HG02588 (cell line): ENCODE results near the gene PCED1B.

Experiments
- ATAC-seq: cut with Tn5 transposase; IDR thresholded peaks from one replicate; pipeline ENCODE4 v1.9.1; 2021; ENCODE audit warnings: mild to moderate bottlenecking, moderate library complexity; ENCODE audit not compliant: unreplicated experiment

Gene PCED1B

DNA sequence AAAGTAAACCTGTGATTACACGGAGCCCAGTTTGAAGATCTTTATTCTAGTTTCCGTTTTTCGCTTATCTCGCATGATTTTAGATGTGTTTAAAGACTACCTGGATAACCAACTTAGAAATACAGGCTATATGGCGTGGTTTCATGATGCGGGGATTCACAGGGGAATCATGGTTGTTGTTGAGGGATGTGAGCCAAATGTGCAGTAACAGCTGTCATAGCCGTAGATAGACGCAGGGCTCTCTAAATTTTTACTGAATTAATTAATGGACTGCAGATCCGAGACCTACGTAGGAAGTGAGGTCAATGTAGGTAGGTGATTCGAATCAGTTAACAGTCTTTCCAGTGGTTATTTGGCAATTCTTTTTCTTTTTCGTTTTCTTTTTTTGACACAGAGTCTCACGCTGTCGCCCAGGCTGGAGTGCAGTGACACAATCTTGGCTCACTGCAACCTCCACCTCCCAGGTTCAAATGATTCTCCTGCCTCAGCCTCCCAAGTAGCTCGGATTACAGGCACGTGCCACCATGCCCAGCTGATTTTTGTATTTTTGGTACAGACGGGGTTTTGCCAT is 145.2 kb downstream of the PCED1B start:
- no peak for ATAC-seq

DNA sequence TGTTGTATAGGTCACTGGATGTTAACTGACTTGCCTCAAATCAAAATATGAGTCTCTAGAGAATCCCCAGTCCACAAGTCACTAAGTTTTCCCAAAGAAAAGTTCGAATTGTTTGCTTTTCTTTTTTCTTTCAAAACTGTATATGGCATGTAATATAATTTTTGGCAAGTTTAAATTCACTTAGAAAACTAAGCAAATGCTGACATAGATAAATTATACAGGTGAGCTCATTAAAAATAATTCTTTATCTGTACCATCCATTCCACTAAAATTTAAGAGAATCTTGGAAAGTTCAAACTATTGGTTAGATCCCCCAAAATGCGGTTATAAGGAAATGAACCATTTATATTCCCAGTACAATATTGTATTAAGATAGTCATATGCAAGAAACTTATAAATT is 145.9 kb downstream of the PCED1B start:
- ATAC-seq, result no peak

DNA sequence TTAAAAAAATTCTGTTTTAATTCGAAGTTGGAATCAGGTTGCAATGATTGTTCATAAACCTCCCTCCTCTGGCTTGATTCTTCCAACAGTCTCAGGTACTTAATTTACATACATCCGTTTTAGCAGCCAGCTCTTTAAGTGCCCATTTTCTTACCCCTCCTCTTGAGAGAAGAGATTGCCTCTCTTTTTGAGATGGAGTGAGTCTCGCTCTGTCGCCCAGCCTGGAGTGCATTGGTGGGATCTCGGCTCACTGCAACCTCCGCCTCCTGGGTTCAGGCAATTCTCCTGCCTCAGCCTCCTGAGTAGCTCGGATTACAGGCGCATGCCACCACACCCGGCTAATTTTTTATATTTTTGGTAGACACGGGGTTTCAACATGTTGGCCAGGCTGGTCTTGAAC is 146.8 kb downstream of the PCED1B start:
- ATAC-seq, result no peak

- no peak for ATAC-seq
These were observed 149.4 kb downstream of the PCED1B start for GRCh38 chr12:47228802-47229201.

GRCh38 chr12:47231456-47231855 is 152.0 kb downstream of the PCED1B start:
- ATAC-seq, result no peak

GRCh38 chr12:47234576-47235141 is 155.2 kb downstream of the PCED1B start:
- no peak for ATAC-seq

DNA sequence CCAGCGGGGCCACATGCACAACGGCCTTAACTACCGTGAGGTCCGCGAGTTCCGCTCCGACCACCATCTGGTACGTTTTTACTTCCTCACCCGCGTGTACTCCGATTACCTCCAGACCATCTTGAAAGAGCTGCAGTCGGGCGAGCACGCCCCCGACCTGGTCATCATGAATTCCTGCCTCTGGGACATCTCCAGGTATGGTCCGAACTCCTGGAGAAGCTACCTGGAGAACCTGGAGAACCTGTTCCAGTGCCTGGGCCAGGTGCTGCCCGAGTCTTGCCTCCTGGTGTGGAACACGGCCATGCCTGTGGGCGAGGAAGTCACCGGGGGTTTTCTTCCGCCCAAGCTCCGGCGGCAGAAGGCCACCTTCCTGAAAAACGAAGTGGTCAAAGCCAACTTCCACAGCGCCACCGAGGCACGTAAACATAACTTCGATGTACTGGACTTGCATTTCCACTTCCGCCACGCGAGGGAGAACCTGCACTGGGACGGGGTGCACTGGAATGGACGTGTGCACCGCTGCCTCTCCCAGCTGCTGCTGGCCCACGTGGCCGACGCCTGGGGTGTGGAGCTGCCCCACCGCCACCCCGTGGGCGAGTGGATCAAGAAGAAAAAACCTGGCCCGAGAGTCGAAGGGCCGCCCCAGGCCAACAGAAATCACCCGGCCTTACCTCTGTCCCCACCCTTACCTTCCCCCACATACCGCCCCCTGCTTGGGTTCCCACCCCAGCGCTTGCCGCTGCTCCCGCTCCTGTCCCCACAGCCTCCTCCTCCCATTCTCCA is 156.0 kb downstream of the PCED1B start:
- no peak for ATAC-seq

DNA sequence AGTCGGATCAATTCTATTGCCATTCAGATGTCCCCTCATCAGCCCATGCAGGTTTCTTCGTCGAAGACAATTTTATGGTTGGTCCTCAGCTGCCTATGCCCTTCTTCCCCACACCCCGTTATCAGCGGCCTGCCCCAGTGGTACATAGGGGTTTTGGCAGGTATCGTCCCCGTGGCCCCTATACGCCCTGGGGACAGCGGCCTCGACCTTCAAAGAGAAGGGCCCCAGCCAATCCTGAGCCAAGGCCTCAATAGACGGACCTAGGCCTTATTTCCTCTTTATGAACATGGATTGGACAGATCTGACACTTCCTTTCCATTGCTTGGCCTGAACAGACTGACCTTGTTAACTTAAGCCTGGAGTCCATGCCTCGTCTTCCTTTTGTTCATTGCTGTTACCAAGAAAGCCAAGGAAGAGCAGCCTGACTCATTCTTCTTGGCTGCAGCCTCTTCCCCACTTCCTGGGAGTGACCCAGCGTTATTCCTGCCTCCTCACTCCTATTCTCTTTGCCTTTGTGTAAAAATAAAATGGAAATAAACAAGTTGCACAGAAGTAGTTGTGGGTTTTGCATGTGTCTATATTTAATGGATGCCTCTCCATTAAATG is 156.8 kb downstream of the PCED1B start:
- no peak for ATAC-seq

- ATAC-seq, result no peak
These were observed 158.4 kb downstream of the PCED1B start for GRCh38 chr12:47237751-47238211.

DNA sequence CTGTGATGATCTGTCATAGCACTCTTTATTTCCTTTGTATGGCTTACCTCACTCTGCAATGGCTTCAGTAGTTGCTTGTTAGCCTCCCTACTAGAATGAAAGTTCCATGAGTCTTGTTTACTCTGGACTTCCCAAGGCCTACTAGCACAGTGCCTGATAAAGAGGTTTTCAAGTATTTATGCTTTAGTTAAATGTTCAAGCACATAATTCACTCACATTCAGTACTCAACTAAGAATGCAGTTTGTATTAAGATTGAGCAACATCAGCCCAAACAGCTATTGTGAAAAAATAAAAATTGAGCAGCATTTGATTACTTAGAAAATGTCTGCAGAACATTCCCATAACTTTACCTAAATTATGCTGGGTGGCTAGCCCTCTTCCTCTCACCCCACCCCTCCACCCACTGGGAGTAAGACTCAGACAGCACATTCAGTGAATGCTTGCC is 159.3 kb downstream of the PCED1B start:
- no peak for ATAC-seq

DNA sequence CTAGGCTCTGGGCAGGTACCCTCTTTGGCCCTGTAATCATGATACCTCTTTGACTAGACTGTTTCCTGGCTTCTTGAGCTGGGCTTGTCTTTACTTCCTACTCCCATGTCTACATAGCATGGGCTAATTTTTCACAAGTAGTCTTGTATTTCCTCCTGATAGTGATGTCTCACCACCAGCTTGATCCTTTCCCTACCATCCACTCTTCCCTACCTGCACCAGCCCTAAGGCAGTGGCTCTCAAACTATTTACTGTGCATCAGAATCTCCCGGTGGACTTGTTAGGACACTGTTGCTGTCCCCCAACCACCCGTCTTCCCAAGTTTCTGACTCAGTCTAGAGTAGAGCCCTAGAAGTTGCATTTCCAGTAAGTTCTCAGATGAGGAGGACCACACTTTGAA is 163.0 kb downstream of the PCED1B start:
- ATAC-seq, result no peak

- ATAC-seq, result no peak
These were observed 165.4 kb downstream of the PCED1B start for GRCh38 chr12:47244835-47245234.

- no peak for ATAC-seq
These were observed 166.2 kb downstream of the PCED1B start for GRCh38 chr12:47245623-47246022.

- no peak for ATAC-seq
These were observed 168.0 kb downstream of the PCED1B start for GRCh38 chr12:47247418-47247817.

DNA sequence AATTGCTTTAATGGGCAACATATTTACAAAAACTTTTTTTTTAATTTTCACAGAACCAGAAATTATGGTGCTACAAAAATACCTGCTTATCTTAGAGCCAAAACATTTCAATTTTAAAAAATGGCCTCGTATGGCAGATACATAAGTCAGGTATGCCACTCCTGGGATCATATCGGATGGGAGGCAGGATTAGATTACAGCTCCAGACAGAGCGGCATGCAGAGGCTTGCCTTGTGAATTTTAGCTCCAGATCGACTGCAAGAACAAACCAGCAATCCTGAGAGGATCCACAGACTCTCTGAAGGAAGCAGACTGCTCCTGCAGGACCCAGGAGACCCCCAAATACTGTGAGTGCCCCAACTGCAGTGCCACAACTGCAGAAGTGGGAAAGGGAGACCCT is 169.7 kb downstream of the PCED1B start:
- ATAC-seq, result no peak

DNA sequence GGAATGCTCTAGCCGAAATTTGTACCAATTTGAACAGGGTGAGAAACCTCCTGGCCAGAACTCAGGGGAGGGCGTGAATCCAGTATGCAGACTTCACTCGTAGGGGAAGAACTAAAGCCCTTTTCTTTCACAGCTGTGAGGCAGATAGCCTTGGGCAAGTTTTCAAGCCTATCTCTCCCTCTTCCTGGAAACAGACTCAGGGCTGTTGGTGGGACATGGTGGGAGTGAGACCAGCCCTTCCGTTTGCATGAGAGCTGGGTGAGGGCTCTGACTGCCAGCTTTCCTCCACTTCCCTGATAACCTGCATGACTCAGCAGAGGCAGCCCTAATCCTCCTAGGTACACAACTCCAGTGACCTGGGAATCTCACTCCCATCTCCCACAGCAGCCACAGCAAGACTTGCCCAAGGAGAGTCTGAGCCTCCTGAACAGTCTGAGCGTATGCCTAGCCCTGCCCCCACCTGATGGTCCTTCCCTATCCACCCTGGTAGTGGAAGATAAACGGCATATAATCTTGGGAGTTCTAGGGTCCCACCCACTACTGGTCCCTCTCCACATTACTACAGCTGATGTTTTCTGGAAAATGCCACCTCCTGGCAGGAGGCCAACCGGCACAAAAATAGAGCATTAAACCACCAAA is 170.4 kb downstream of the PCED1B start:
- no peak for ATAC-seq

GRCh38 chr12:47251919-47252318 is 172.5 kb downstream of the PCED1B start:
- no peak for ATAC-seq

DNA sequence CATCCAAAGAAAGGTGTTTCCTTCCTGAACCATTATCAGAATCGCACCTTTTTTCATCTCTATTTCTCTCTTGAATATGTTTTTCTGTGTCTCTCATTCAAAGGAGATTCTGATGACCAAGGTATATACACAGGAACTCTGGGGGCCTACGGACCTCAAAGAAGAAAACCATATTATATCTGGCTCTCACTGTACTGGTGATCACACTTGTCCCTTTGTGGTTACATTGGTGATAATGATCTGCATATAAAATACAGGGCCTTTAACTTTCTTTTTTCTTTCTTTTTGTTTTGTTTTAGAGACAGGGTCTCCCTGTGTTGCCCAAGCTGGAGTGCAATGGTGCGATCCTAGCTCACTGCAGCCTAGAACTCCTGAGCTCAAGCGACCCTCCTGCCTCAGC is 185.5 kb downstream of the PCED1B start:
- ATAC-seq, result no peak

GRCh38 chr12:47265391-47265790 is 186.0 kb downstream of the PCED1B start:
- ATAC-seq, result no peak

- no peak for ATAC-seq
These were observed 188.2 kb downstream of the PCED1B start for GRCh38 chr12:47267571-47267970.
